CD4-positive, alpha-beta T cell treated with Interleukin-21 for 1 hour (primary cell): Measurements from ENCODE around the gene DRD1.
"Not testable (repeated sequence)": the region's sequence is repeated elsewhere in the genome, so short reads cannot be mapped to it uniquely, and the experiment has no call there.

Source experiments
- DNase-seq: peaks from one replicate; pipeline ENCODE4 v3.0.0-alpha.2; 2020

The DRD1 gene

DNA sequence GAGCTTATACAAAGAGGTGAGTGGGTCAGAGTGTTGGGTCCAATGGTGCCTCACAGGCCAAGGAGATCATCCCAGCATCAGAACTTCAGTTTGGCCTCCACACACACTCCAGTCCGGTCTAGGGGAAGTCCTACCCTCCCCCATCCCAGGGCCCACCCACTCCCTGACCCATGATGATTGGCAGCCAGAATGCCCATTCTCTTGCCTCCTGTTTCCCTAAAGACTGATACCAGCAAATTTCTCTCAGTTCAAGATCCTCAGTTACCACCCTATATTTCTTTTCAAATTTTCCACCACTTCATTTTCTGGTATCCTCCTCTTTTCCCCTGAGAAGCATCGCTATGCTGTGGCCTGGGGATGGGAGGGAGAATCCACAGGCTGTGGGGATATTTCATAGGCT lies 21.9 kb downstream of the DRD1 start:
- no peak for DNase-seq

DNA sequence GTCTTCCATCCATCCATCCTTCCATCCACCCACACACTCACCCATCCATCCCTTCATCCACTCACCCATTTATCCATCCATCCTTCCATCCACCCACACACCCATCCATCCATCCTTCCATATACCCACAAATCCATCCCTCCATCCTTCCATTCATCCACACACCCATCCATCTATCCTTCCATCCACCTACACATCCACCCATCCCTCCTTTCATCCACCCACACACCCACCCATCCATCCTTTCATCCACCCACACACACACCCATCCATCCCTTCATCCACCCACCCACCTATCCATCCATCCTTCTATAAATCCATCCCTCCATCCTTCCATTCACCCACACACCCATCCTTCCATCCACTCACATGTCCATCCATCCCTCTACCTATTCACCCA lies 23.6 kb downstream of the DRD1 start:
- no peak for DNase-seq

DNA sequence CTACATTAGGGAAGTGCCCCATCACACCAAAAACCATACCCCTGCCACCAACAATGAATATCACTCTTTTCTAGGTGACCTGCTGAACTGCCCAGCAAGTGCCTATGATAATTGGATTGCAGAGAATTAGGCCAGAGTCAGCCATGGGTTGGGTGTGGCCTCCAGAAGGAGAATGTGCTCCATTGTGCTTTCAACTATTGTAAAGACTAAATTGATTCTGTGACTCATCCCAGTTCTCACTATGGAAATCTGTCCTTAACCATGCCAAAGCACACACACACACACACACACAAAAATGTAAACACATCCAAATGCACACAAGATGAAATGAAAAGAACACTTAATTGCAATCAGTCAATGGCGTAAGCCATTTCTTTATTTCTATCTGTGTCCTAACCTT lies 25.7 kb downstream of the DRD1 start:
- no peak for DNase-seq

GRCh38 chr5:175417384-175417783 lies 26.6 kb downstream of the DRD1 start:
- no peak for DNase-seq

- no peak for DNase-seq
Observed at GRCh38 chr5:175415303-175415702, 28.7 kb downstream of the DRD1 start.

DNA sequence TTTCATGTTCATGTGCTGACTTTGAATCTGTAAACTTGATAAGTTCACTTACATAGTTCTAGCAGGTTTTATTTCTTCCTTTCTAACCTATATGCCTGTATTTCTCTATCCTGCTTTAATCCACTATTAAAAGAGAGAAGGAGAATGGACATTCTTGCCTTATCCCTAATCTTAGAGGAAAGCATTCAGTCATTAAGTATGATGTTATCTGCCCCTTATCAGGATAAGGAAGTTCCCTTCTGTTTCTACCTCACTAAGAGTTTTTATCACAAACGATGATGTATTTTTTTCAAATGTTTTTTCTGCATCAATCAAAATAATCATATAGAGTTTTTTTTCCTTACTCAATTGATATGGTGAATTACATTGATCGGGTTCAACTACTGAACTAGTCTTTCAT lies 33.1 kb downstream of the DRD1 start:
- no peak for DNase-seq

DNA sequence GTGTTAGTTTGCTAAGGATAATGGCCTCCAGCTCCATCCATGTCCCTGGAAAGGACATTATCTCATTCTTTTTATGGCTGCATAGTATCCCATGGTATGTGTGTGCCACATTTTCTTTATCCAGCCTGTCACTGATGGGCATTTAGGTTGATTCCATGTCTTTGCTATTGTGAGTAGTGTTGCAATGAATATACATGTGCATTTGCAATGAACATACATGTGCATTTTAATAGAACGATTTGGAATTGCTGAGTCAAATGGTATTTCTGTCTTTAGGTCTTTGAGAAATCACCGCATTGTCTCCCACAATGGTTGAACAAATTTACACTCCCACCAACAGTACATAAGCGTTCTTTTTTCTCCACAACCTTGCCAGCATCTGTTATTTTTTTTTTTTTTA lies 37.7 kb downstream of the DRD1 start:
- no peak for DNase-seq

DNA sequence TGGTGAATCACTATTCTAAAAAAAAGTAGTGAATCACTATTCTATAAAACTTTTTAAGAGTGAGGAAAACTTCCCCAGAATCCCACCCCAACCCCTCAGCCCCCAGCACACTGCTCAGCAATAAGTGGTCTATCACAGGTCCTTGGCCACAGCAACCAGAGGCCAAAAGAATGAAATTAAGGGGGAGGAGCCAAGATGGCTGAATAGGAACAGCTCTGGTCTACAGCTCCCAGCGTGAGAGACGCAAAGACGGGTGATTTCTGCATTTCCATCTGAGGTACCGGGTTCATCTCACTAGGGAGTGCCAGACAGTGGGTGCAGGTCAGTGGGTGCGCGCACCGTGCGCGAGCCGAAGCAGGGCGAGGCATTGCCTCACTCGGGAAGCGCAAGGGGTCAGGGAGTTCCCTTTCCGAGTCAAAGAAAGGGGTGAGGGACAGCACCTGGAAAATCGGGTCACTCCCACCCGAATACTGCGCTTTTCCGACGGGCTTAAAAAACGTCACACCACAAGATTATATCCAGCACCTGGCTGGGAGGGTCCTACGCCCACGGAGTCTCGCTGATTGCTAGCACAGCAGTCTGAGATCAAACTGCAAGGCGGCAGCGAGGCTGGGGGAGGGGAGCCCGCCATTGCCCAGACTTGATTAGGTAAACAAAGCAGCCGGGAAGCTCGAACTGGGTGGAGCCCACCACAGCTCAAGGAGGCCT lies 46.2 kb downstream of the DRD1 start:
- DNase-seq, result not testable (repeated sequence)

GRCh38 chr5:175395430-175395829 lies 48.6 kb downstream of the DRD1 start:
- not testable (repeated sequence) for DNase-seq

DNA sequence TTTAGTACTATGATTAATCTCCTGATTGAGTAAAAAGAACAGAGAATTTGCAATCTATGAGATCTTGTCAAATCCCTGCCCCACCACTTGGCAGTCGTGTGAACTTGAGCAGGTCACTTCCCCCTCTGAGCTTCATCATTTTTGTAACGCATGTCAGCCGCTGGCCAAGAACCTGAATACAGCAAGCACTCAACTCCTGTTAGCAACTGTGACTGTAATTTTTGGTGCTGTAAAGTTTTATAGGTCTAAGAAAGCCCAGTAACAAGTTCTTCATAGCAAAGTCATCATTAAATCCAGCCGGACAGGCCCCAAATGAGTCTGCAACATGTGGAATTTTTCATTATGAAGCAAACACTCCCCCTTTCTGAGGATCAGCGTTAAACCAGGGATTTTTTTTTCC lies 49.4 kb downstream of the DRD1 start:
- DNase-seq, result no peak

DNA sequence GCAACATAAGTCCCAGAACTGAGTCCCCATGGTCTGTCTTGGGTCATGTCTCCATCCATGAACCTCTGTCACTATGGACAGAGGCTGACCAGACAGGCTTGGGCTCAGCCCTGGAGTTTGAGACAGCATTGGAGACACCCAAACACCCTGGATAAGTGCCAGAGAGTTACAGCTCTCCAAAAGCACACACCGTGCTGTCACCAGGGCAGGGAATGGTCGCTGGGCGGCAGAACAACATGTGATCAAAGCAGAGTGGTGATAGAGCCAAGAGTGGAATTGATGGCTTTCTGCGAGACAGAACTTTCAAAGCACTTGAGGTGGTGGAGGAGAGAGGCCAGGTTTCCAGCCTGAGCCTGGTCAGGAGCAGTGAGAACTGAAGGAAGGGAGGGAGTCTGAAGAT lies 50.1 kb downstream of the DRD1 start:
- no peak for DNase-seq

- DNase-seq, result no peak
Observed at GRCh38 chr5:175392236-175392635, 51.7 kb downstream of the DRD1 start.

DNA sequence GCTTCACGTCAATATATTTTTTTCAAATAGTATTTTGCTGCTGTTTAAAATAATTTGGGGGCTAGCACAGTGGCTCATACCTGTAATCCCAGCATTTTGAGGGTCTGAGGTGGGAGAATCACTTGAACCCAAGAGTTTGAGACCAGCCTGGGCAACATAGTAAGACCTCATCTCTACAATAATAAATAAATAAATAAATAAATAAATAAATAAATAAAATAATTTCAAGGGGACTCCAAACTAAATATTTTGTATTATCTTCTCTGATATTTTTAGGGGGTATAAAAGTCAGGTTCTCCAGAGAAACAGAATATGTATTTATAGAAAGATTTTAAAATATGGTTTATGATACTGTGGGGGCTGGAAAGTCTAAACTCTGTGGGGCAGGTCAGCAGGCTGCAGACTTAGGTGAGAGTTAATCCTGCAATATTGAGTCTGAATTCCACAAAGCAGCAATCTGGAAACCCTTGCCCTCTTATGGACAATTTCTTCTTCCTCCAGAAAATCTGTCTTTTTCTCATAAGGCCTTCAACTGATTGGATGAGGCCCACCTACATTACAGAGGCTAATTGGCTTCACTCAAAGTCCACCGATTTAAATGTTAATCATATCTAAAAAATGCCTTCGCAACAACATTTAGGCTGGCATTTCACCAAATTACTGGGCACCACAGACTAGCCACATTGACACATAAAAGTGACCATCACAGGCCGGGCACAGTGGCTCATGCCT lies 53.5 kb downstream of the DRD1 start:
- DNase-seq, result no peak
